ENCODE data around the gene POU2F3.

POU2F3 gene

DNA sequence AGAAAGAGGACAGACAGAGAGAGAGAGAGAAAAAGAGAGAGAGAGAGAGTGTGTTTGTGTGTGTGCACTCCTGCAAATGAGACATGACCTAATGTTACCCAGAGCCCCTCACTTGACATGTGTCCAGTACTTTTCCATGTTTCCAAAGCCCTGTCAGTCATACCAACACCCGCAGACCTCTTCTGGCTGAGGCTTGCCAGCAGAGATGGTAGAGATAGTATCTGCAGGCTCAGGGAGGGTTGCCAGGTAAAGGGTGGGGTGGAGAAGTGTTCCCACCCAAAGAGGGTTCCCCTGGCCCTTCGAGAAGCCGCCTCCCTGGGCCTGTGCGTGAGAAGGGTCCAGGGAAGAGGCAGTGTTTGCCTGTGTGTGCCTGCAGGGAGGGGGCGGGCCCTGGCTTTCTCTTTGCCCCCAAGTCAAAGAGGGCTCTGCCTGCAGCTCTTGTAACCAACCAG, 40.7 kb downstream of the POU2F3 start:
- in situ Hi-C loops (cut with HindIII; ENCODE audit: low sequenced_read_pairs), result no loop called here

DNA sequence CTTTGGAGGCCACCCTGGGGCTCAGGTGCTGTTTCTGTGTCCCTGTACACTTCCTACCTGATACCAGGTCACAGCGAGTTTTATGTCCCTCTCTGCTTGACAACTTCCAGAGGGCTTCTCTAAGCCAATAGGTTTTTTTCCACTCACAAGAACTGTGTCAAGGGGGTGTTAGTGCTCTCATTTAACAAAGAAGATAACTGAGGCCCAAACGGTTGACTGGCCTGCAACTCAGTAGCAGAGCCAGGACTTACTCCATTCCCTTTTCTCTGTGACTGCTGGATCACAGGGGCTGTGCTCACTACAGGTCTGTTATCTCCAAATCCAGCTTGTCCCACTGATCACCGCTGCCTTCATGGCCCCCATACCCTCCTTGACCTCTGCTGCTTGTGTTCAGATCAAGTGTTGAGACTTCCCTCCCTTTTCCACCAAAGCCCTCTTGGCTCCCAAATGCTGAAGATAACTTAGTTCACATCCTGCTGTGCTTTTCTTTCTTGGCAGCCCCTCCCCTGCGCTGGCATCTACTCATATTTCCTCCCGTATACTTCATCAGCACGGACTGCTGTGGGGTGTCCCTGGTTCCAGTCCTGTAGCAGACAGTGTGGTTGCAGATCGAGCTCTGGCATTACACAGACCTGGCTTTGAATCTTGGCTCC, 41.3 kb downstream of the POU2F3 start:
- in situ Hi-C loops (cut with HindIII; ENCODE audit: low sequenced_read_pairs), result no loop called here

DNA sequence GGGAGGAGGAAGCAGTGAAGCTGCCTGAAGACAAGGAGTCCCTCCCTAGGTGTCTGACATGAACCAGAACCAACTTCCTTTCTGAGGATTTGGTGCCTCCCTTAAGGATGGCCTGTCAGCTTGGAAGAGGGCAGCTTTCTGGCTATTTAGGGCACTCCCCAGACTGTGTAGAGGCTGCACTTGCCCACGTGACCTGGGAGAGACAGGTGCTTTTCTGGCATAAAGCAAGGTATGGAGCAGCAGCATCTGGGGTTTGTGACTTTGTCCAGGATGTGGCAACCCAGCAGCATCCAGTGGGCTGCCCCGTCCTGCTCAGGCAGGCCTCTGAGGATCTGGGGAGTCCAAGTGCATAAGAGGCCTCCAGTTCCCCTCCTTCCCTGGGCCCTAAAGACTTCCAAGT, 43.2 kb downstream of the POU2F3 start:
- in situ Hi-C loops (cut with HindIII; ENCODE audit: low sequenced_read_pairs), result no loop called here

DNA sequence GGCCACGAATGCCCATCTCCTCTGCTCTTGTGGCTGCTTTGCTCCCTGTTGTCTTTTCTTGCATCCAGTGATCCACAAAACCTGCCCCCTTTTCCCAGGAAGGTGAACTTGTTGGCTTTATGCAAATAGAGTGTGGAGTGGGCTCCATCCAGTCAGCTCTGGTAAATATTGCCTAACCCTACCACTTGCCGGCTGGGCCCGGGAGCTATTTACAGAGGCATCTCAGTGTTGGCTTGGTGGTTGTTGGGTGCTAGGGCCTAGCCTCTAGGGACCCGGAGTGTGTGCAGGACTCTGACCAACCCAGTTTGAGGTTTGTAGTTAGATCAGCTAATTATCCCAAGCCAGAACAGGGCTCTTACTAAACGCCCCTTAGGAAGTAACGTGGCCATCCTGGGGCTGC, 44.3 kb downstream of the POU2F3 start:
- in situ Hi-C loops (cut with HindIII; ENCODE audit: low sequenced_read_pairs), result no loop called here

DNA sequence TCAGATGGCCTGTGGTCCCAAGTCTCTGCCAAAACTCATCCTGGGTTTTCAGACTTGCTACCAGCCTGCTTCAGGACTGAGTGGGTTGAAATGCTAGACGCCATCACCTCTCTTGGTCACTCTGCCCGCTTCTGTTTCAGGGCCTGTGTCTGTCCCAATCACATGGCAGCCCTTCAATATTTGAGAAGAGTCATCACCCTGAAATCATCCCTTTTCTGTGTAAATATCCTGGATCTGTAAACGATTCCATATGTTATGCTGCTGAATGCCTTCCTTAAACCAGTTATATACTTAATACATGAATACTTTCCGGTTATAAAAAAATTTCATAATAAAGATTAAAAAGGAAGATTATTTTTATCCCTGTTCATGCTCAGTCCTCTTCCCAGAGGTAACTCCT, 45.3 kb downstream of the POU2F3 start:
- in situ Hi-C loops (cut with HindIII; ENCODE audit: low sequenced_read_pairs), result no loop called here

DNA sequence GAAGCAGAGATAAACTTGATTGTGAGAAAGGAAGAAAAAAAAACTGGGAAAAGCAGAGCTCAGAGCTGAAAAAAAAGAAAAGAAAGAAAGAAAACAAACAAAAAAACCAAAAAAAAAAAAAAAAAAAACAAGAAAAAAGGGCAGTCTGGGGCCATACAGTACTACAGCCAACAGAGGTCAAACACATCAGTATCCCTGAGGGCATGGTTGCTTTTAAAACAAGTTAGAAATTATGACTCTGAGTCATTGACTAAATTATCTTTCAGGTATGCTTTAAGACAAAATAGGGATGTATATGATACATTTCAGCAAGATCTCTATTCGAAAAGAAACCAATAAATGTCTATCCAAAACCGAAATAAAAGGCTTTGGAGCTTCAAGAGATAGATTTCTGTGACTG, 48.1 kb downstream of the POU2F3 start:
- in situ Hi-C loops (cut with HindIII; ENCODE audit: low sequenced_read_pairs), result no loop called here

DNA sequence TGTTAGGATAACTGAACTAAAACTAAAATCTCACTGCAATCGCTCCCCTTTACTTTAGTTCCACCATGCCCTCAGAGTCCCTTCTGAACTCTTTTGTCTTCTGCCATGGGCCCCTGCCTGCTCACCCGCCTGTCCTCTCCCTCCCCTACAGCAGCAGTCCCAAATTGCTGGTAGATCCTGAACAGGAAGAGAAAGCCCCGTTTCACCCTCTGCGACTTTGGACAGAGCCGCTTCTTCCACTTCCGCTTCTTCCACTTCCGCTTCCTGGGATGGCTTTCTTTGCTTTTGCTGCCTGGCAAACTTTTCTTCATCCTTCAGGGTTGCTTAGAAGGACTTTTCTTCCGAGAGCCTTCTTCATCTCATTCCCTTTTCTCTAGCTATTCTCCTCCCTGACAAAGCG, 49.5 kb downstream of the POU2F3 start:
- in situ Hi-C loops (cut with HindIII; ENCODE audit: low sequenced_read_pairs), result no loop called here

DNA sequence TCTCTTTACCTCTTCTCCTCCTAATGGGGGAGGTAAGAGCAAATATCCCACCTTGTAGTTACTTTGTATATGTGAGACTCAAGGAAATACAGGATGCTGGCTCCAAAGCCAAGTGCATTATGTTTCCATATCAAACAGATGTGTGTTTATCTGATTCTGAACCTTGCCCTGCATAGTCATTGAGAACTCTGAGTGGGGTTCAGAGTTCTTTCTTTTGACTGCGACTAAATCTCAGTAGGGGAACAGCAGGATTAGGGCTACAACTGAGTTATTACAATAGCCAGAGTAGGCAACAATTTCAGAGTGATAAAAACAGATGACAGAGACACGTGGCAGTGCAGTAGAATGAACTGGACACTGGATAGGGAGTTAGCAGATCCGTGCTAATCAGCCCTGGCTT, 51.0 kb downstream of the POU2F3 start:
- in situ Hi-C loops (cut with HindIII; ENCODE audit: low sequenced_read_pairs), result loop anchor here (5.0 kb wide), 1 partner anchor 64 kb away; no protein-coding TSS in a partner anchor

DNA sequence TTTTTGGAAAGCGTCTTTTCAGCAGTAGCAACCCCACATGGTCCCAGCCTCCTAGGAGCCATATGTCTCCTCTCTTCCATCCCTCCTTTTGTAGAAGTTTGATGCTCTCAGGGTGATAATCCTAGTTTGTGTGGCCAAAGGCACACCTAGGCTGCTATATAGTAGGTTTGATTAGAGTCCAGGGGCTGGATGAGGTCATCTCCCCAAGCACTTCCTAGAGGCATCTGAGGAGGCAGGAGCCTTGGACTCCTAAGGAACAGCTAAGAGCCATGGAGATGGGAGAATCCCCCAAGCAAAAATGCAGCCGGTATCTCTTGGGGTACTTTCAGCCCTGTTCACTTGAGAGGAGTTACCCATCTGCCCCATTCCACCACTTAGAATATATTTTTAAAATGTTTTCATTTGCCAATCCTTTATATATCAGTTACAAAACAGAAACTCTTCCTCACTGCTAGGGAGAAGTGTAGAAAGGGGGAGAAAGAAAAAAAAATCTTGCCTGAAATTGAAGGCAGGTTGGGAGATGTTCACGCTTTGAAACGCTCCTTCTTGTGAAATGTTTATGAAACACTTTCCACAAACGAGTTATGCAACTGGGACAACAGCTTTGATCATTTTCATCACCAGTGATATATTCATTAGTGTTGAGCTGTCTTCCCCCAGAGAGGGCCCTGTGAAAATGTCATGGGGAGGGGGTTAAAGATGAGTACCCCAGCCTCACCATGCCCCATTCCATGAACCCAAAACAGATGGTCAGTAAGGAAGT, 53.3 kb downstream of the POU2F3 start:
- in situ Hi-C loops (cut with HindIII; ENCODE audit: low sequenced_read_pairs), result loop anchor here (5.0 kb wide), 1 partner anchor 66 kb away; no protein-coding TSS in a partner anchor

DNA sequence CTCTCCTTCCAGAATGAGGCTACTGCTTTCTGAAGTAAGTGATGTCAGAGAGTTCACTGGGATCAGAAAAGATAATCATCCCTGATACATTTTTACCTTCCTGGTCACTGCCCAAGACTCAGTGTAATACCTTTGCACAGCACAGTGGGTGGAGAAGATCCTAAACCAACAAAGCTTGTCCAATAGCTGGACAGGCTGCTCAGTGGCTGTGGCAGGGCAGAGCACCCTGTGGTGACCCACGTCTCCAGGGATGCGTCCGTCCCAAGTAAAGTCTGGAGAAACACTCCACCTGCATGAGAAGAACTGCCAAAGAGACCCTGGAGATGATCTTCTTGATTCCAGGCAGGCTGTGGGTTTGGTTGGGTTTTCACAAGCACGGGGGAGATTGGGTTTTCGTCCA, 54.2 kb downstream of the POU2F3 start:
- in situ Hi-C loops (cut with HindIII; ENCODE audit: low sequenced_read_pairs), result loop anchor here (5.0 kb wide), 1 partner anchor 67 kb away; no protein-coding TSS in a partner anchor

DNA sequence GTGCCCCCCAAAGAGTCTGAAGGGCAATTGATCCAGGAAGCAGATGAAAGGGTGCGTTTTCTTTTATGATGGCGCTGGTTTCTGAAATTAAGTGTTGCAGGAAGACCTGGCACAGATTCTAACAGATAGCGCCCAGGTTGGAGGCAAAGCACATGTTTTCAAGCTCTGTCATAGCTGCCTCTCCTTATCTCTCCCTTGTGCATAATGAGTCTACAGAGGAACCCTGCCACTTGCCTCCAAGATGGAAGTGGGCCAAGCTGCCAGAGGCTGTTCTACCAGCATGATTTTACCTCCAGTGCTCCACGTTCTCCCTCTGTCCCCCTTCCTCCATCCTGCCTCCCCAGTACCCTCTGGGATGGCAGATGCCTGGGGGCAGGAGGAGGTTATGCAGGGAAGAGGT, 55.2 kb downstream of the POU2F3 start:
- in situ Hi-C loops (cut with HindIII; ENCODE audit: low sequenced_read_pairs), result no loop called here

DNA sequence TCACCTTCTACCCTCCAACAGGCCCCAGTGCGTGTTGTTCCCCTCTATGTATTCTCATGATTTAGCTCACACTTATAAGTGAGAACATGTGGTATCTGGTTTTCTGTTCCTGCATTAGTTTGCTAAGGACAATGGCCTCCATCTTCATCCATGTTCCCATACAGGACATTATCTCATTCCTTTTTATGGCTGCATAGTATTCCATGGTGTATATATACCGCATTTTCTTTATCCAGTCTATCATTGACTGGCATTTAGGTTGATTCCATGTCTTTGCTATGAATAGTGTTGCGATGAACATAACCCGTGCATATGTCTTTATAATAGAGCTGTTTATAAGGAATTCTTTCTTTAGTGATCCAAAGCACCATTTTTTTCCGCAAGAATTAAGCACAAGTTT, 56.6 kb downstream of the POU2F3 start:
- in situ Hi-C loops (cut with HindIII; ENCODE audit: low sequenced_read_pairs), result no loop called here

DNA sequence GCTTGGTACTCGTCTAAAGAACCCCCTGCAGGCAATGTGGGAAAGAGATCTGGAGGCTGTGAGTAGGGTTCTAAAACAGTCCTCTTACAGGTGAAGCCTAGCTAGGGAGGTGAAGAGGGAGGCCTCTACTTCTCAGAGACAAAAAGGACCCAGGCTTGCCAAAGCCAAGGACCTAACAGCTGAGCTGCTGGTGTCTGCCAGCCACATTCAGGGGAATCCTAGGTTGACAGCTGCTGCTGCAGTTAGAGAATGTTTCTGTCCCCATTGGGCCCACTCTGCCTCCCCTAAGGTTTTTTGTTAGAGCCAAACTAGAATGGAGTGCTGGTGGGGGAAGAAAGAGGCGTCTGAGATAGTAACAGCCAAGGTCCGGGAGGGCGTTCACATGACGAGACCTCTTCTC, 58.5 kb downstream of the POU2F3 start:
- in situ Hi-C loops (cut with HindIII; ENCODE audit: low sequenced_read_pairs), result no loop called here

DNA sequence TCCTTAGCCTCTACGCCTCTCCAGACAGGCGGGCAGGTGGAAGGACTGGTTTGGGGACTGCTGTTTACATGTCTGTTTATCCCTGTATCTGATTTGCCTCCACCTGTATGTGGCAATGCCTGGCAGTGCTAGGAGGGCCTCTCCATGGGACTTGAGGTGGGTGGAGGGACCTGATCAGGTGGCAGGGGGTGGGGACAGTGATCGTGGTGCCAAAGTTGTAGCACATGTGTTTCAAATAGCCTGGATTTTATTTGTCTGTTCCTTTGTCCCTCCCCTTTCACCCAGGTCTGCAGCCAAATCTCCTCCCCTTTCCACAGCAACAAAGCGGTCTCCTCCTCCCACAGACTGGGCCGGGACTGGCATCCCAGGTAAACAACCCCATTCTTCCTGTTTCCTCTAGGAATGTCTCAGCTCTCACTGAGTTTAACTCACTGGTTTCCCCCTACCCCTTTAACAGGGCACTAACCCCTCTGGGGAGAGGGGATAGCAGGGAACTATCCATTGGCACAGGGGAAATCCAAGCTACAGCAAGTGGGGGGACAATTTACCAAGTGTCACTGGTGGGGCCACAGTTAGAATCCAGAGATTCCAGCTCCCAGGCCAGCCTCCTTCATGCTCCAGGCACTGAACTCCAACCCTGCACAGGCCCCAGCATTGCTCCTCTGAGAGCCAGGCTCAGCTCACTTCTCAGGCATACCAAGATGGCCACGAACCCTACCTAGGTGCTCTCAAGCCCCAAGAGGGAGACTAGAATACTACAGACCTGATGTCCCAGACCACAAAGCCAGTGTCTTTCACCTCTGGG, 62.3 kb downstream of the POU2F3 start:
- in situ Hi-C loops (cut with HindIII; ENCODE audit: low sequenced_read_pairs), result no loop called here

DNA sequence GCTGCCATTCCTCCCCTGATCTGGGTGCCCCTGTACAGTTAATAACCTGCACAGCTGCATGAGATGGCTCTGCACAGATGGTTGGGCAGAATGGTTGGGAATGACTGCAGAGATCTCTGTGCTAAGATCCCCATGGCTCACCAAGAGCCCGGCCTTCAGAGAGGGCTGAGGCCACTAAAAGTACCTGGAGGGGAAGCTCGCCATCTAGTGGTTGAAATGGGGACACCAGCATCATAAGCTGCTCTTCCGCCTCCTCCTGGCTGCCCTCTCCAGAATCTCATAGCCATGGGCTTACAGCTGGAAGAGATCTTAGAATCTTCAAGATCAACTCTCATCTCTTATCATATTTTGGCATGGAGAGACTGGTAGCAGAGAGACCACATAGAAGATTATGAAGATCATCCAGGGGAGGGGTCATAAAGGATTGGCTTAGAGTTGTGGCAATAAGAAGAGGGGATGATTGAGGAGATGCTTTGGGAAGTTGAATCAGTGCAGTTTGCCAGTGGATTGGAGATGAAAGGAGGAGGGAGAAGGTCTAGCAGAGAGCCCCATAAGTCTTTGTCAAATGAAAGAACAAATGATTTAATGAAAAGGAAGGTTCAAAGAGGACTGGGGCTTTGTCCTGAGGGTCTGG, 63.2 kb downstream of the POU2F3 start:
- in situ Hi-C loops (cut with HindIII; ENCODE audit: low sequenced_read_pairs), result no loop called here

DNA sequence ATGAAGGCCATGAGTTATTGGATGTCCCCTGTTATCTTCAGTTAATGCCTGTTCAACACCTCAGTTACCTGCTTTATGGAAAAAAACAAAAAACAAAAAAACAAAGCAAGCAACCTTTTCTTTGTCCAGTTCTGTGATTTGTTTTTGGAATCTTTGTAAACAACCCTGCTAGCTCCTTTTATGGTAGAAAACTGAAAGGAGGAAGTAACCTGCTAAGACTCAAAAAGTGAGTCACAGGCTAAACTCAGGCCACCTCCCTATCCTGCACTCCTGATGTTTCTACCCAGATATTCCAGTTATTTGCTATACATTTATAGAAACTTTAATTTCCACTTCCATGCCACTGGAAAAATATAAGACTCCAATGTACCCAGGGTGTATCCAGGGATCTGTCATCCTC, 64.6 kb downstream of the POU2F3 start:
- in situ Hi-C loops (cut with HindIII; ENCODE audit: low sequenced_read_pairs), result no loop called here

DNA sequence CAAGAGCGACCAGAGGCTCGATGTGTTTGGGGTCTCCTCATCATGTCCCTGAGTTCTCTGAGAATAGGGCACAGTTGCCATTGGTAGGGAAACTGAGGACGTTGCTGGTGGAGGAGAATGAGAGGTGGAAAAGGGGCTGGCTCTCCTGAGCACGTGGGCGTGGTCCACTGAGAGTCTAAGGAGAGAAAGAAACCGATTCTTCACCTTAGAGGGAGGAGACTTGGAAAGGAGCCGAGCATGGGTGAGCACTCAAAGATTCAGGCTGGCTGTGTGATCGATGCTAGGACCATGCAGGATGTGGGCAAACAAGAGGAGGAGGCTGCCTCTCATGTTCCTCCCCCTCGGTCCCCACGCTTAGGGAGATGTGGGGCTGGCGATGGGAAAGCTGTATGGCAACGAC, 65.3 kb downstream of the POU2F3 start:
- in situ Hi-C loops (cut with HindIII; ENCODE audit: low sequenced_read_pairs), result no loop called here

DNA sequence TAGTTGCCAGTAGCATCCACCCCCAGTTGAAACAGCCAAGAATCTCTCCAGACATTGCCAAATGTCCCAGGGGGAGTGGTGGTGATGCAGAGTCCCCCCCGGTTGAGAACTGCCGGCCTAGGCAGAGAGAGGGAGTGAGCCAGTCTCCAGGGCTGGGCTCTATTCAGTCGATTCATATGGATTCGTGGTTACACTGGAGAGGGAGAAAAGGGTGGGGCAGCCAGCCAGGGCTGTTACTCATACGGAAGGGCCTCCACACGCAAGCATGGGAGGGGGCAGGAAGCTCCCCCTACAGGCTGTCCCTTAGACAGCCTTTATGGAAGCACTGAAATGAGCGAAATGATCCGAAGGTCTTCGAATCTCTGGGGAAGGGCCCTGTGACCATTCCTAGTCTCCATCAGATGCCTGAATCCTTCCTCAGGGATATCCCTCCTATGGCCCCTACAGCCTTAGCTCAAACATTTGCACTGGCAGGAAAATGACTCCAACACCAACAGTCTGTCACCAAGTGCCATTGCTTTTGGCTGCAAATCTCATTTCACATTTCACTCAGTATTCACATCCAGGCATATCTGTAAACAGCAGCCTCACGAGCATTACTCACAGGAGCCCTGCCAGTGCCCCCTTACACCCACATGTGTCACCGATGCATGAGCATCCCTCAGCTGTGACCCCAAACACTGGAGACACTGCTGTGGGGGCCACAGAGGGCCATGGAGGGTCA, 66.7 kb downstream of the POU2F3 start:
- in situ Hi-C loops (cut with HindIII; ENCODE audit: low sequenced_read_pairs), result no loop called here

DNA sequence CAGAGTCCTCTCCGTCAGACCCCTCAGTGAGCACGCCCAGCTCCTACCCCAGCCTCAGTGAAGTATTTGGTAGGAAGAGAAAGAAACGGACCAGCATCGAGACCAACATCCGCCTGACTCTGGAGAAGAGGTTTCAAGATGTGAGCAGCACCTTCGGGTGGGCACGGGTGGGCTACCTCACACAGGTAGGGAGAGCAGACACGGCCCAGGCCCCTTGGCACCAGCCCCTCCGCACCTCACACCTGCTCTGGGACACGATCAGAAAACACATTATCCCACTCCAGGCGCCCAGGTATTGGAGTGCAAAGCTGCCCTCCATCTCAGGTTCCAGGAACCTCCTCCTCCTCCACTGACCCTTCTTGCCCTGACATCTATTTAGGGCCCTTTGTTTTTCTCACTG, 67.5 kb downstream of the POU2F3 start:
- in situ Hi-C loops (cut with HindIII; ENCODE audit: low sequenced_read_pairs), result no loop called here

DNA sequence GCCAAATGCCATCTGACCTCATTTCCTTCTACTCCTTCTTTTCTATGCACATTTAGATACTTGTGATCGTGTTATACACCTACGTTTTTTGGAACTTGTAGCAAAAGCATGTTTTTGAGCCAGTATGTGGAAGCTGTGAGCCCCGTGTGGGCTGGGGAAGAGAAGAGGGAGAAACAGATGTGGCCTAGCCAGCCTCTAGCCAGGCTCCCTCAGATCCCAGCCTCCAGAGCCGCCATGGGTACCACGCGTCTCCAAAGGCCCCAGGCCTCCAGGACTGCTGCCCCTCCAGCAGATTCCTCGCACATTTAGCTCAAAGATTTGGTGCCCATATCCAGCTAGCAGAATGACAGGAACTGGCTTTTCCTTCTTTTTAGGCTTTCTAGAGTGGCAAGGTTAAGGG, 68.1 kb downstream of the POU2F3 start:
- in situ Hi-C loops (cut with HindIII; ENCODE audit: low sequenced_read_pairs), result no loop called here

DNA sequence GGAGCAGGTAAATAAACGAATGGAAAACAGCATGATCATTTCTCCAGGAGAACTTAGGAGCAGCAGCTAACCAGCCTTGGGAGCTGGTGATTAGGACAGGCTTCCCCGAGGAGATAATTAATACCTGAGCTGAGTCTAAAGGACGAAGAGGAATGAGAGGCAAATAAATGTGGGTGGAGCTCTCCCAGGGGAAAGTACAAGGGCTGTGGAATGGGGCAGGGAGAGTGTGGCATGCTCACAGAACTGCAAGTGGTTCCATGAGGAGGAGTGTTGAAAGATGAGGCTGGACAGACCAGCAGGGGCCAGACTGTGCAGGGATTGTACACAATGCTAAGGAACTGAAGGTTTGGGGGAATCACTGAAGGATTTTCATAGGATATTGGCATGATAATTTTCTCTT, 70.9 kb downstream of the POU2F3 start:
- in situ Hi-C loops (cut with HindIII; ENCODE audit: low sequenced_read_pairs), result no loop called here
